Psoas muscle (tissue), 8 donors: ENCODE measurements around the gene SNX24. TPM values are rescaled to one million over a fixed set of nuclear protein-coding genes. Genes with fewer than 3 reads are reported as not detected.

Source experiments
- ATAC-seq, 4 donors: fragments of 200-7000 bp; cut with Tn5 transposase; one replicate each; pipeline ENCODE4 v1.9.1; 2020; ENCODE audit warnings: moderate library complexity in 3 of 4, mild to moderate bottlenecking in 2 of 4
- DNase-seq, 2 donors: peaks; one replicate each; pipeline ENCODE4 v3.0.0-alpha.2; 2020
- H3K27ac ChIP-seq: fragments of 200-600 bp; one replicate; pipeline ENCODE4 v1.8.0; 2022
- H3K27me3 ChIP-seq, 3 donors: fragments of 200-600 bp in 1 of 3; one replicate each; pipeline versions ENCODE4 v1.6.1 to v1.8.0; 2013 to 2022; ENCODE audit warnings: low read length in 2 of 3, mild to moderate bottlenecking in 2 of 3, moderate library complexity in 1 of 3; ENCODE audit not compliant: insufficient read depth in 3 of 3
- H3K36me3 ChIP-seq, 2 donors: fragments of 200-600 bp in 1 of 2; one replicate each; pipeline versions ENCODE4 v1.6.1 to v1.8.0; 2013 to 2022; ENCODE audit warnings: low read depth in 1 of 2, mild to moderate bottlenecking in 1 of 2, moderate library complexity in 1 of 2; ENCODE audit not compliant: insufficient read depth in 1 of 2
- H3K4me1 ChIP-seq: fragments of 200-600 bp; one replicate; pipeline ENCODE4 v1.8.0; 2022
- H3K4me3 ChIP-seq: fragments of 200-600 bp; one replicate; pipeline ENCODE4 v1.8.0; 2022; ENCODE audit warnings: mild to moderate bottlenecking
- H3K9me3 ChIP-seq: fragments of 200-600 bp; one replicate; pipeline ENCODE4 v1.8.0; 2022
- CTCF ChIP-seq: fragments of 200-600 bp; IDR thresholded peaks from one replicate; pipeline ENCODE4 v1.8.0; 2022; ENCODE audit warnings: antibody characterized with exemption
- WGBS, 3 donors: extraction: QIAGEN DNeasy Blood & Tissue Kit; methylation state at CpG; one replicate each; pipeline versions ENCODE4 v1.1.6 to v1.1.7; 2013; 5-methylcytosine and 5-hydroxymethylcytosine counted together
- intact Hi-C, 2 donors: fragments of 100-400 bp; cut with DNase I; formaldehyde crosslinking; loops; one replicate each; pipeline versions ENCODE4 v1.11.0 to v1.14.2; 2022
- polyA plus RNA-seq, 3 donors: library from polyadenylated mRNA; stranded (reverse); fragments of 200-250 nt; gene quantifications; one replicate each; pipeline ENCODE4 v1.2.3, GENCODE V29; 2013
- total RNA-seq, 4 donors: library from RNA; stranded (reverse); fragmentation: NEBNext Ultra II Directional in 2 of 4; extraction: Animal tissue kit (Norgen Biotek cat#: 25700) in 2 of 4; gene quantifications; one replicate each; pipeline versions ENCODE4 v1.2.1 to v1.2.4, GENCODE V29; 2021 to 2023
- donor health status: healthy with polysubstance abuse.
- donor health status: DM: no; HTN: no; CAD: no; lungs with moderate emphysema.
- donor health status: Bipolar disorder and iron deficiency.
- donor health status: healthy.
- donor health status: DM: yes; HTN: yes; CAD: no.
- donor health status: DM: no; HTN: no; CAD: no.
- donor health status: DM: no; HTN: no; CAD: no.
- donor health status: DM: yes; HTN: yes; CAD: no.

The SNX24 gene
- total and polyA plus RNA-seq, 7 donors = 7.5 to 11.9 (median 10.0) TPM

DNA sequence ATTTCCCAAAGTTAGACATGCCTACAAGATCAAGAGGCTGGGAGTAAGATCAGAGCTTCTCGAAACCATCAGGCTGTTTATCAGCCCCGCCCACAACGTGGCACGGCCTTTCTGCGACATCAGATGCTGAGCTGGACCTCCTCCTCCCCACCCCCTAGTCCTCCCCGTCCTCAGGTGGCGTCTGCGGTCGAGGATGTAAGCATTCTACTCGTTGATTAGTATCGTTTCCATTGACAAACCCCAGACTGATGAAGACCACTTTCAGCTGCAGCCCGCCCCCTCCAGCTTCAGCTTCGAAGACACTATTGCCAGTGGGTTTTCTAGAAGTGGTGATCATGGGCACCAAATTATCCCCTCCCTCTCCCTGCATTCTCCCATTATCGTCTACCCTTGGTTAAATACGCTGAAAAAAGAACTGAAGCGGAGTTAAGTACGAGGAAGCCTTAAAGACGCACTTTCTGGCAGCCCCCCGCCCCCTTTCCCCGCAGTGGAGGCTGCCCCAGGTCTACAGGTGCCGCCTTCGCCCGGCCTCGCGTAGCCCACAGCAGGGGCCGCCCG, 190.0 kb downstream of the SNX24 start:
- intact Hi-C loops = loop anchor here in 1 of 2 donors (5.0 kb wide), 1 partner anchor 258 kb away; the partner anchor contains the start of gene SNX2
- peak in 1 of 4 donors; percentile 19 for ATAC-seq
- H3K4me3 ChIP-seq = peak overlapping the region; percentile 91
- no peaks in the 10 kb centered on the region for H3K27me3 ChIP-seq
- H3K36me3 ChIP-seq = no peaks in the 10 kb centered on the region
- peak; percentile 39 to 64 for DNase-seq
- WGBS, 3 donors = 6 to 18% (median 11%) methylated on average over 21 to 27 of the region's 27 CpGs
- H3K27ac ChIP-seq = peak overlapping the region; percentile 90
- H3K4me1 ChIP-seq = peaks cover 8% of the 10 kb centered on the region
- H3K9me3 ChIP-seq = no peaks in the 10 kb centered on the region
- no peak for TF ChIP-seq CTCF

DNA sequence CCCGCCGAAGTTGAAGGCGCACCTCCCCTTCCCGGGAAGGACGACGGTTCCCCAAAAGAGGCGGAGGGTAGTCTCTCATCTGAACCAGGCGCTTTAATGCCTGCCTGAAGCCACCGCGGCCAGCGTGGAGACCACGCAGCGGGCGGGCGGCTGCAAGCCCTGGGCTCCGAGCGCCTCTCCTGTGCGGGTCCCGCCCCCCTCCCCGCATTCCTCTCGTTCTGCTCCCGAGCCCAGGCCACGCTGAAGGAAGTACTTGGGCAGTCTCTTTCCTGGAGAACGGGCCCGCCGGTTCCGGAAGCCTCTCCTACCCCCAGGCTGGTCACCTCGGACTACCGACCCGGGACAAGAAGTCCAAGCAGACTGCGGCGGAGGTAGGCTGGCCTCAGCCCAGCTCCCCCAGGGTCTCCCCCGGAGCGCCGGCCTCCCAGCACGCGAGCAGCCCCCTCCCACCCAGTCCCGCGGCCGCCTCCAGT, 190.5 kb downstream of the SNX24 start:
- H3K4me3 ChIP-seq = peak overlapping the region; percentile 91
- WGBS, 3 donors = 0% methylated on average over 36 to 40 of the region's 40 CpGs
- no peaks in the 10 kb centered on the region for H3K27me3 ChIP-seq
- peaks cover 8% of the 10 kb centered on the region for H3K4me1 ChIP-seq
- intact Hi-C loops = loop anchor here in 1 of 2 donors (2.0 to 5.0 kb wide), 2 partner anchors 191 to 259 kb away; partner anchors contain the start of genes SNX2 and SNX24
- DNase-seq = peak; percentile 51 to 77
- ATAC-seq = peak; percentile 44 to 55 (median 50)
- peak overlapping the region; percentile 90 for H3K27ac ChIP-seq
- no peak for TF ChIP-seq CTCF
- H3K9me3 ChIP-seq = no peaks in the 10 kb centered on the region
- no peaks in the 10 kb centered on the region for H3K36me3 ChIP-seq

DNA sequence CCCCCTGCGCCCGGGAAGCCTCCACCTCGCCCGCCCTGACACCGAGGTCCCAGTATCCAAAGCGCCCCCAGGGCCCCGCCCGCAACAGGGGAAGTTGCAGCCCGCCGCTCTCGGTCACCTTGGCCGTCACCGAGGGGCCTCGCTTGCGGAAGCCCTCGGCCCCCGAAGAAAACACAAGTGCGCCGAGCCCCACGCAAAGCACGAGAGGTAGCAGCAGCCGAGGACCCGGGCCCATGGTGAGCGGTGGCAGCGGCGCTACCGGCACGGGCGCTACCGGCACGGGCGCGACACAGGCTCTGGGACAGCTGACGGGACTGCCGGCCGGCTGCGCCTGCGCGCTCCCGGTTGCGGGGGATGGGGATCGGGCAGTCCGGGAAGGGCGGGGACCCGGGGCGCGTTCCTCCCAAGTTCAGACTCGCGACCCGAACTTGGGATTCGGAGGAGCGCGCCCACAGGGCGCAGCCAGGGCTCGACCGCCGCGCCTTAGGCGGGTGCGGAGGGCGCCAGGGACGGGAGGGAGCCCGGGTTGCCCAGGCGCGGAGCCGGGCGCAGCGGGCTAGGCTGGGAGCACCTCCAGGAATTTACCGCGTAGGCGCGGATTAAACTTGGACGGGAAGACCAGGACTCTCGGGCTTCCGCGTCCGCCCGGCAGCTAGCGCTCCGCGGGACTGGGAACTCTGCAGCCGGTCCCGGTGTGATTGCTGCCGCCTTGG, 191.1 kb downstream of the SNX24 start, which contains the start of gene PPIC:
PPIC (minus strand) TSS at position 335 of the 713 bp plus-strand sequence; CDS start at position 235, 100 bp downstream.
- H3K4me1 ChIP-seq = peaks cover 8% of the 10 kb centered on the region
- no peaks in the 10 kb centered on the region for H3K36me3 ChIP-seq
- H3K27me3 ChIP-seq = no peaks in the 10 kb centered on the region
- intact Hi-C loops = loop anchor here in 1 of 2 donors (2.0 to 5.0 kb wide), 2 partner anchors 192 to 259 kb away; partner anchors contain the start of genes SNX2 and SNX24
- H3K27ac ChIP-seq = peak within 1 kb of the TSS; percentile 90
- no peaks in the 10 kb centered on the region for H3K9me3 ChIP-seq
- 0% methylated on average over 78 to 84 of the region's 84 CpGs for WGBS, 3 donors
- DNase-seq (peak; percentile 90 to 93), ATAC-seq (peak; percentile 96 to 98 (median 97))
- H3K4me3 ChIP-seq = peak within 1 kb of the TSS; percentile 91
- TF ChIP-seq CTCF = no peak

DNA sequence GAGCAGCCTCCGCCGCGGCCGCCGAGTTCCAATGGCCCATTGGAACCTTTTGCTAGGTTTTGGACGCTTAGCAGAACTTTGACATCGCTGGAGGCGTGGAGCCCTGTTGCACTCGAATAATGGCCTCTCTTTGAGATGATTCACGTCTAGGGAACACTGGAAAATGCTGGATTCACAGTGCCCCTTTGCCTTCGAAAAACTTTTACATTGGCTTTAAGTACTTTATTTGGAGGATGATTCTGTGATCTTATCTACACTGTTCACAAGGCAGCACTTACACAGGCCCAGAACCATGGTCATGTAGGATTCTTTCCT, 191.6 kb downstream of the SNX24 start:
- Histone ChIP-seq H3K27me3 (no peaks in the 10 kb centered on the region), H3K27ac (peak overlapping the region; percentile 90), H3K4me1 (peaks cover 6% of the 10 kb centered on the region), H3K36me3 (no peaks in the 10 kb centered on the region), H3K4me3 (peak overlapping the region; percentile 91), H3K9me3 (no peaks in the 10 kb centered on the region)
- ATAC-seq = no peak
- WGBS, 3 donors = 0 to 1% (median 0%) methylated on average over 11 of the region's 11 CpGs
- DNase-seq = no peak
- intact Hi-C loops = loop anchor here in 1 of 2 donors (2.0 to 5.0 kb wide), 2 partner anchors 192 to 260 kb away; partner anchors contain the start of genes SNX2 and SNX24
- no peak for TF ChIP-seq CTCF
